Measurements from ENCODE around the gene HAGHL. TPM values are rescaled to one million over a fixed set of nuclear protein-coding genes. Genes with fewer than 3 reads are reported as not detected.

HAGHL gene
- polyA plus RNA-seq, 2 of the 4 experiments (the other 2 are of a cell fraction) = 4.4 to 22.0 TPM

DNA sequence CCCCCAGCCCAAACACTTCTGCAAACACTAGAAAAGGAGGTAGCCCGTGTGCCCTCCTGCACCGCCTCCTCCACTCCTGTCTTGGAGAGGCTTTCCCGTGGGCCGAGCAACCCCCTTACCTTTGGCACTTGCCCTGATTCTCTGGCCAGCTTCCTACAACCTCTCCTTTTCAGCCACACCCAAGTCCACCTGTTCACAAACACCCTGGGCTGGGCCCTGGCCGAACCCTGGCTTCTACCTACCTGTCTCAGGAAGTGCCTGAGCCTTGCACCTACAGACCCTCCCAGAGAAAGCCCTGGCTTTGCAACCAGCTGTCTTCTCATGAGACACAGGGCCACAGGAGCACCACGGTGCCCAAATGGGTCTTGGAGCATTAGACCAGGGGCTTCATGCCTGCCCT is 8.0 kb upstream of the HAGHL start:
- DNase-seq (ENCODE audit: low read depth in 1 of 2, low spot score in 1 of 2) = no peak
- 85% methylated on average over 6 of the region's 6 CpGs for WGBS (ENCODE audit: missing lambda C conversion rate)
- no peak for ATAC-seq
- TF ChIP-seq HEYL (CRISPR knock-in tag; IDR thresholded peaks at IDR 0.05) = no peak
- TF ChIP-seq, protein P1, sequence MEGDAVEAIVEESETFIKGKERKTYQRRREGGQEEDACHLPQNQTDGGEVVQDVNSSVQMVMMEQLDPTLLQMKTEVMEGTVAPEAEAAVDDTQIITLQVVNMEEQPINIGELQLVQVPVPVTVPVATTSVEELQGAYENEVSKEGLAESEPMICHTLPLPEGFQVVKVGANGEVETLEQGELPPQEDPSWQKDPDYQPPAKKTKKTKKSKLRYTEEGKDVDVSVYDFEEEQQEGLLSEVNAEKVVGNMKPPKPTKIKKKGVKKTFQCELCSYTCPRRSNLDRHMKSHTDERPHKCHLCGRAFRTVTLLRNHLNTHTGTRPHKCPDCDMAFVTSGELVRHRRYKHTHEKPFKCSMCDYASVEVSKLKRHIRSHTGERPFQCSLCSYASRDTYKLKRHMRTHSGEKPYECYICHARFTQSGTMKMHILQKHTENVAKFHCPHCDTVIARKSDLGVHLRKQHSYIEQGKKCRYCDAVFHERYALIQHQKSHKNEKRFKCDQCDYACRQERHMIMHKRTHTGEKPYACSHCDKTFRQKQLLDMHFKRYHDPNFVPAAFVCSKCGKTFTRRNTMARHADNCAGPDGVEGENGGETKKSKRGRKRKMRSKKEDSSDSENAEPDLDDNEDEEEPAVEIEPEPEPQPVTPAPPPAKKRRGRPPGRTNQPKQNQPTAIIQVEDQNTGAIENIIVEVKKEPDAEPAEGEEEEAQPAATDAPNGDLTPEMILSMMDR (IDR thresholded peaks at IDR 0.05) = no peak
- TF ChIP-seq, protein P2, sequence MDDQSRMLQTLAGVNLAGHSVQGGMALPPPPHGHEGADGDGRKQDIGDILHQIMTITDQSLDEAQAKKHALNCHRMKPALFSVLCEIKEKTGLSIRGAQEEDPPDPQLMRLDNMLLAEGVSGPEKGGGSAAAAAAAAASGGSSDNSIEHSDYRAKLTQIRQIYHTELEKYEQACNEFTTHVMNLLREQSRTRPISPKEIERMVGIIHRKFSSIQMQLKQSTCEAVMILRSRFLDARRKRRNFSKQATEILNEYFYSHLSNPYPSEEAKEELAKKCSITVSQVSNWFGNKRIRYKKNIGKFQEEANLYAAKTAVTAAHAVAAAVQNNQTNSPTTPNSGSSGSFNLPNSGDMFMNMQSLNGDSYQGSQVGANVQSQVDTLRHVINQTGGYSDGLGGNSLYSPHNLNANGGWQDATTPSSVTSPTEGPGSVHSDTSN (IDR thresholded peaks at IDR 0.05) = peak; percentile 16; the same call in 1 of the 2 replicates
- Histone ChIP-seq H3K4me3 (no peak overlapping the region), H3K4me2 (peak overlapping the region; percentile 94), H3K9me3 (no peaks in the 10 kb centered on the region), H3K27ac (peak overlapping the region; percentile 8 to 98; a peak in 3 of 6 replicates), H3K4me1 (peaks cover 57% of the 10 kb centered on the region)
- ChIA-PET POLR2A (no interaction called here), CTCF (interaction anchor here (3.9 to 28.0 kb wide), 3 partner anchors 4 to 67 kb away, joined by 29 to 656 read pairs (median 656); partner anchors contain the start of genes ANTKMT, CCDC78, CIAO3 and FBXL16)
- no peak for FAIRE-seq

DNA sequence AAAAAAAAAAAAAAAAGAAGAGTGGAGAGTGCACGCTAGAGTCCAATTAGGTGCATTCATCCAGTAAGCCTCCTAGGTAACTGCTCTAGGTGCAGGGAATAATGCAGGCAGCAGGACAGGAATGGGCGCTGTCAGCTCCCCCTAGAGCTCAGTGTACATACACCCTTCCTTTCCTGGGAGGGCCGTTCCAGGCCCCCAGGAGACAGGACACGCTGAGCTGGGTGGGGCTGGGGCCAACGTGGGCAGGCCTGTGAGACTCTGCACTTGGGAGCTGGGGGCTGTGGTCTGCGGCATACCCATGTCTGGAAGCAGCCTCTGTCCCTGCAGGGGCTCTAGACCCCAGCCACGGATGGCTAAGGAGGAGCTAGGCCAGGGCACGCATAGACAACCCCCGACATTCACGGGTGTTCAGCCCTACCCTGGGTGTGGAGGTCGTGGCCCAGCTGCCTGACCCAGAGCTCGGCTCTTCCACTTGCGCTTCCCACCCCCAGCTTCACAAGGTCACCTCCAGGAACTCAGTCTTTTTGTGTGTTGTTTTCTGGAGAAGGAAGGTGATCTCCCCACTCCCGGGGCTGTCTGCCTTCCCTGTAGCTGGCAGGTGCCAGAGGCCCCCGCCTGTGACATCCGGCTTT is 7.0 kb upstream of the HAGHL start:
- ATAC-seq (peak; percentile 28 to 63), FAIRE-seq (peak; percentile 7), DNase-seq (ENCODE audit: low read depth in 1 of 2, low spot score in 1 of 2) (peak; percentile 70 to 74)
- peak overlapping the region; percentile 93 for H3K4me3 ChIP-seq
- H3K4me1 ChIP-seq = peaks cover 49% of the 10 kb centered on the region
- 3% methylated on average over 16 of the region's 16 CpGs for WGBS (ENCODE audit: missing lambda C conversion rate)
- H3K9me3 ChIP-seq = no peaks in the 10 kb centered on the region
- TF ChIP-seq, protein P3, sequence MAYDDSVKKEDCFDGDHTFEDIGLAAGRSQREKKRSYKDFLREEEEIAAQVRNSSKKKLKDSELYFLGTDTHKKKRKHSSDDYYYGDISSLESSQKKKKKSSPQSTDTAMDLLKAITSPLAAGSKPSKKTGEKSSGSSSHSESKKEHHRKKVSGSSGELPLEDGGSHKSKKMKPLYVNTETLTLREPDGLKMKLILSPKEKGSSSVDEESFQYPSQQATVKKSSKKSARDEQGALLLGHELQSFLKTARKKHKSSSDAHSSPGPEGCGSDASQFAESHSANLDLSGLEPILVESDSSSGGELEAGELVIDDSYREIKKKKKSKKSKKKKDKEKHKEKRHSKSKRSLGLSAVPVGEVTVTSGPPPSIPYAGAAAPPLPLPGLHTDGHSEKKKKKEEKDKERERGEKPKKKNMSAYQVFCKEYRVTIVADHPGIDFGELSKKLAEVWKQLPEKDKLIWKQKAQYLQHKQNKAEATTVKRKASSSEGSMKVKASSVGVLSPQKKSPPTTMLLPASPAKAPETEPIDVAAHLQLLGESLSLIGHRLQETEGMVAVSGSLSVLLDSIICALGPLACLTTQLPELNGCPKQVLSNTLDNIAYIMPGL (CRISPR knock-in tag; IDR thresholded peaks at IDR 0.05; ENCODE audit: borderline replicate concordance) = no peak
- TF ChIP-seq GATA3 (IDR thresholded peaks at IDR 0.05; ENCODE audit: borderline replicate concordance) (0 out of 2 replicates have a peak, but pooled peaks have one; percentile 5), CBX2 (IDR thresholded peaks at IDR 0.05; ENCODE audit: borderline replicate concordance, low read depth) (no peak), NFE2L2 (conservative IDR thresholded peaks at IDR 0.05; ENCODE audit: low read length) (no peak), EHMT2 (IDR thresholded peaks at IDR 0.05; ENCODE audit: low read depth) (no peak), TFCP2L1 (CRISPR knock-in tag; IDR thresholded peaks at IDR 0.05) (peak; percentile 71; the same call in 1 of the 2 replicates), KDM5A (IDR thresholded peaks at IDR 0.05) (no peak), TP53 (CRISPR knock-in tag; IDR thresholded peaks at IDR 0.05) (peak; percentile 58; the same call in 1 of the 2 replicates), RARB (CRISPR knock-in tag; IDR thresholded peaks at IDR 0.05) (0 out of 2 replicates have a peak, but pooled peaks have one; percentile 38), FOXS1 (CRISPR knock-in tag; IDR thresholded peaks at IDR 0.05) (no peak), ZFP36 (IDR thresholded peaks at IDR 0.05; ENCODE audit: borderline replicate concordance, partially characterized antibody) (no peak), EHF (CRISPR knock-in tag; IDR thresholded peaks at IDR 0.05) (no peak), HDAC2 (IDR thresholded peaks at IDR 0.05) (no peak), RAD21 (conservative IDR thresholded peaks at IDR 0.05 in 1 of 2, IDR thresholded peaks at IDR 0.05 in 1 of 2) (0 out of 5 replicates have a peak, but pooled peaks of 1 of the 2 experiments have one; percentile 22), POLR2A (IDR thresholded peaks at IDR 0.05; ENCODE audit: low read length) (peak; percentile 3), FOSB (CRISPR knock-in tag; IDR thresholded peaks at IDR 0.05) (0 out of 2 replicates have a peak, but pooled peaks have one; percentile 32), KDM1A (IDR thresholded peaks at IDR 0.05; ENCODE audit: low read depth) (no peak)
- TF ChIP-seq, protein P4, sequence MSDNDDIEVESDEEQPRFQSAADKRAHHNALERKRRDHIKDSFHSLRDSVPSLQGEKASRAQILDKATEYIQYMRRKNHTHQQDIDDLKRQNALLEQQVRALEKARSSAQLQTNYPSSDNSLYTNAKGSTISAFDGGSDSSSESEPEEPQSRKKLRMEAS (IDR thresholded peaks at IDR 0.05) = no peak
- TF ChIP-seq, protein P1 (IDR thresholded peaks at IDR 0.05) = peak; percentile 36
- TF ChIP-seq, protein P5, sequence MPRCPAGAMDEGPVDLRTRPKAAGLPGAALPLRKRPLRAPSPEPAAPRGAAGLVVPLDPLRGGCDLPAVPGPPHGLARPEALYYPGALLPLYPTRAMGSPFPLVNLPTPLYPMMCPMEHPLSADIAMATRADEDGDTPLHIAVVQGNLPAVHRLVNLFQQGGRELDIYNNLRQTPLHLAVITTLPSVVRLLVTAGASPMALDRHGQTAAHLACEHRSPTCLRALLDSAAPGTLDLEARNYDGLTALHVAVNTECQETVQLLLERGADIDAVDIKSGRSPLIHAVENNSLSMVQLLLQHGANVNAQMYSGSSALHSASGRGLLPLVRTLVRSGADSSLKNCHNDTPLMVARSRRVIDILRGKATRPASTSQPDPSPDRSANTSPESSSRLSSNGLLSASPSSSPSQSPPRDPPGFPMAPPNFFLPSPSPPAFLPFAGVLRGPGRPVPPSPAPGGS (IDR thresholded peaks at IDR 0.05) = no peak
- ChIA-PET POLR2A (interaction anchor here (0.8 to 2.6 kb wide), 8 partner anchors 7 to 39 kb away, joined by 3 to 33 read pairs (median 6); partner anchors contain the start of gene STUB1), CTCF (interaction anchor here (0.6 to 28.0 kb wide), 10 partner anchors 5 to 171 kb away, joined by 3 to 656 read pairs (median 5); partner anchors contain the start of genes ANTKMT, CCDC78, CIAO3 and FBXL16)
- peak overlapping the region; percentile 98 to 99 for H3K27ac ChIP-seq
- peak overlapping the region; percentile 94 for H3K4me2 ChIP-seq
